Neural progenitor cell (in vitro differentiated cells): ENCODE data around the gene HOATZ.

Experiments
- CTCF ChIP-seq: fragments of 200-600 bp; sonication (generic); IDR thresholded peaks from 2 replicates; pipeline ENCODE4 v1.5.1; 2017; ENCODE audit warnings: antibody characterized with exemption, mild to moderate bottlenecking
- EZH2phosphoT487 ChIP-seq: fragments of 200-600 bp; sonication (generic); IDR thresholded peaks from 2 replicates; pipeline ENCODE4 v1.6.1; 2017; ENCODE audit warnings: antibody characterized with exemption

DNA sequence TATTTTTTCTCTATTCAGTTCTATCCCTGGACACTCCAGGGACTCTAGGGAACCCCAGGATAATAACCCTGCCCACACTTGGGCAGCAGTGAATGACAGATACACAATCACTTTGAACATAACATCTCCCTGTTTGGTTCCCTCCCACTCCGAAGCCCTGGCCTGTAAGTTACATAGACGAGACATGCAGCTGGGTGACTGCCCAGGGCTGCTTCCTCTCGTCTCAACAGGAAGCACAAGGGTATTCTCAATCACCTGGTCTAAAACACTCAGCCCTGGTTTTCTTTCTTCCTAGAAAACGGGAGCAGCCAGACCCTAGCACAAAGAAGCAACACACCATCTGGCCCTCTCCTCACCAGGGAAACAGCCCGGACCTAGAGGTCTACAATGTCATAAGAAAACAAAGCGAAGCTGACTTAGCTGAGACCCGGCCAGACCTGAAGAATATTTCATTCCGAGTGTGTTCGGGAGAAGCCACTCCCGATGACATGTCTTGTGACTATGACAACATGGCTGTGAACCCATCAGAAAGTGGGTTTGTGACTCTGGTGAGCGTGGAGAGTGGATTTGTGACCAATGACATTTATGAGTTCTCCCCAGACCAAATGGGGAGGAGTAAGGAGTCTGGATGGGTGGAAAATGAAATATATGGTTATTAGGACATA lies 45.4 kb downstream of the HOATZ start:
- TF ChIP-seq CTCF (no peak), EZH2phosphoT487 (no peak)
